Kidney glomerular epithelial cell (primary cell): Measurements from ENCODE around the gene YTHDC1.
A peak's percentile ranks its signal among the peaks of the same experiment; 100 is the strongest.

Experiments used
- DNase-seq: peaks from one replicate; lab custom pipeline; 2025; lab: John Stamatoyannopoulos, UW

Gene YTHDC1

DNA sequence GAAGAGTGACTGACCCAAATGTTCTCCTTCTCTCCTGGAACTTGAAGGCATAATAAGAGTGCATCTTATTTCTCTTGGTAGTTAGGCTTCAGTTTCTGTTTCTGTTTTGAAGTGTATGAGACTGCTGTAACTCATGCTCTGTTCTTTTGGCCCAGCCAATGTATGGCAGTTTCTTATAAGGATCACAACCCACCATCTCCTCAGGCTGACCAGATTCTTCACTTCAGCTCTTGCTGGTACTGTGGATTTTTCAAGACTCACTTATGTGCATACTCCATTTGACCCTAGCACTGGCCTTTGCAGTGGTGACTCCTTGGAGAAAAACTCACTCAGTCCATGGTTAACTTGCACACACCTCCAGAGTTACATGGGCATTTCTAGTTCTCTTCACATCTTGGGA is 9.6 kb upstream of the YTHDC1 start:
- DNase-seq = no peak

- no peak for DNase-seq
Measured at GRCh38 chr4:68358988-68359387, 9.1 kb upstream of the YTHDC1 start.

DNA sequence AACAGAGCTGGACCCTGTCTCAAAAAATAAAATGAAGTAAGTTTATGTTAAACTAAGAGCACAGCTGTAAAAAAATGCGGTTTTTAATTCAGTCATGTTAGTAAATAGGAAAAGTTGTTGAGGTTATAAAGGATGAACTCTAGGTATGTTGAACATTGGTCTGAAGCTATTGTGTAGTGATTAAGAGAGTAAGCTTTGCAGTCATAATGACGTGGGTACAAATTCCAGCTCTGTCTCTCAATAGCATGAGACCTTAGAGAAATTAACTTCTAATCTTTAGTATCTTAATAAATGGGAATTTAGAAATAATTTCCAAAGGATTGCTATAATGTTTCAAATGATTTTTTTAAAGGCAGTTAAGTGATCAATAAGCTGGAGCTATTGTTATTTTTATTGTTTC is 2.9 kb upstream of the YTHDC1 start:
- no peak for DNase-seq

DNA sequence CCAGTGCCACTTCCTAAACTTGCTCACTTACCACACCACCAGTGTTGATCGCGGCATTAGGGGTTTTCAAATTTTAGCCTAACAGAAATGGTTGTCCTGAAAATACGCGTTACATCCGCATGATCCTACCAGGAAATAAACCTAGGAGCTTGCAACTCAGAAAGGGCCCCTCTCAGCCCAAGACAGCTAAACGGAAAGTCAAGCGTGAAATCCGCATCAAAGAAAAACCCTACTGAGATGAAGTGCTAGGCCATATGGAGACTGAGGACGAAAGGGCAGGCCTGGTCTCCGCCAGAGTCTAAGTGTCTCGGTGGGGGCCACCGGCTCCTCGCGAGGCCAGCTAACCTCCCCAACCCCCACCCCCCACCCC is 626 bp downstream of the YTHDC1 start:
- DNase-seq = no peak

GRCh38 chr4:68348577-68348976 is 1.3 kb downstream of the YTHDC1 start:
- DNase-seq = no peak

- no peak for DNase-seq
Measured at GRCh38 chr4:68347845-68348244, 2.0 kb downstream of the YTHDC1 start.

DNA sequence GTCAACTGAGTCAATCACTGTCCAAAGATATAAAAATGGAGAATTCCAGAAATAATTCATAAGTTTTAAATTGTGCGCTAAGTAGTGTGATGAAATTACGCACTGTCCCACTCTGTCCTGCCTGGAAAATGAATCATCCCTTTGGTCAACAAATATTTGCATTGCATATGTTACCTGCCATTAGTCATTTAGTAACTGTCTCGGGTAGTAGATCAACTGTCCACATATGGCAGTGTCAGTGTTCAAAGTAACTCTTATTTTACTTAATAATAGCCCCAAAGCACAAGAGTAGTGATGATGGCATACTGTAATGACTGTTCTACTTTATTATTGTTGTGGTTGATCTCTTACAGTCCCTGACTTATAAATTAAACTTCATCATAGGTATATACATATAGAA is 3.4 kb downstream of the YTHDC1 start:
- no peak for DNase-seq

DNA sequence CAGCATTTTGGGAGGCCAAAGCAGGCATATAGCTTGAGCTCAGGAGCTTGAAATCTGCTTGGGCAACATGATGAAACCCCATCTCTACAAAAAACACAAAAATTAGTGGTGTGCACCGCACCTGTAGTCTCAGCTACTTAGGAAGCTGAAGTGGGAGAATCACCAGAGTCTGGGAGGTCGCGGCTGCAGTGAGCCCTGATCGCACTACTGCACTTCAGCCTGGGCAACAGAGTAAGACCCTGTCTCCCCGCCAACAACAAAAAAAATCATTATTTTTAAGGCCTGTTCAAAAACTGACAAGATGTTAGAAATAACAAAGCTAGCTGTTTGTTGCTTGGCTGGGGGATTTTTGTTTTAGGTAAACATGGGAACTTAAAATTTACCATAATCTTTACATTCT is 5.1 kb downstream of the YTHDC1 start:
- DNase-seq = no peak

DNA sequence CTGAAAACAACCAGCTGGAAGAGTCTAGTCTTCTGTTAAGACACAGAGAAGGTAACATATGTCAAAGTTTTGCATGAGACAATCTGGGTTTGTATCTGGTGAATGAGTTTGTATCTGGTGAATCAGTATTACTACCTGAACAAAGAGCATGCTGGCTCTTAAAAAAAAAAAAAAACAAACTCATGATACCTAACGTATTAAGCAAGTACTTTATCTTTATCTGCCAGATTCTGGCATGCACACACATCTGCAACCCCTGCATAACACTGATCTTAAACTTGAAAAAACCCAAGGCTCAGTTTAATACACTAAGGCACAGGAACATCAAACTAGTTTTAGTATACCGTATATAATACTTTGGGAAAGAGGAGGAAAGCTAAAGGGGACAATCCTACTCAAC is 5.8 kb downstream of the YTHDC1 start:
- no peak for DNase-seq

DNA sequence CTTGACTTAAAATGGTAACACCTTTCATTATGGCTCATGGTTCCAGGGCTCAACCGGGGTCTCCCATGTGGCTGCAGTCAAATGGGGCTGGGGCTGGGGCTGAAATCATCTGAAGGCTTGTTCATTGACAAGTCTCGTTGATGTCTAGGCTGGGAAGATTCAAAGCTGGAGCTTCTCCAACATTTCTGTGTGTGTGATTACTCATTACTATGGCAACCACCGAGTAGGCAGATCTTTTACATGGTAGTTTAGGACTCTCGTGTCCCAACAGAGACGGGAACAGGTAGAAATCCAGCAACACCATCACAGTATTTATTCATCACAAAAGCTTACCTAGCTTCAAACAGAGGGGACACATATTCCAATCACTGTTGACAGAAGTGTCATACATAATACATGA is 7.8 kb downstream of the YTHDC1 start:
- DNase-seq = peak; percentile 85

GRCh38 chr4:68338625-68339024 is 11.3 kb downstream of the YTHDC1 start:
- DNase-seq = no peak

GRCh38 chr4:68337522-68337921 is 12.4 kb downstream of the YTHDC1 start:
- no peak for DNase-seq

GRCh38 chr4:68337004-68337403 is 12.9 kb downstream of the YTHDC1 start:
- DNase-seq = no peak

DNA sequence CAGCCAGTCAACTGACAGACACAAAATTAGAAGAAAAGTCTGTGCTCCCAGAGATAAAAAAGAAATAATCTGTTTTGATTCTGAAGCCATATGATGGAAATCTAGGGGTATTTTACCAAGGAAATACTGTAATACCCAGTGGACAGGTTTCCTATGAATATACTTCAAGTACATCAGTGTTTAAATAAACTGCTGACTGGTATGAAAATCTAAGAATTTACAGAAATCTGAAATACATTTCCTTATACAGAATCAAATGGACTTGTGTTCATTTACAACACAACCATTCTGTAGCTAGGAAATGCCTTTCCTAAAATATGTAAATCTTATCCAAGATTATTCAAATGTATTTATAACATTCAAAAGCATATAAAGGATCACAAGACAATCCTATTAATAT is 13.4 kb downstream of the YTHDC1 start:
- DNase-seq = no peak

DNA sequence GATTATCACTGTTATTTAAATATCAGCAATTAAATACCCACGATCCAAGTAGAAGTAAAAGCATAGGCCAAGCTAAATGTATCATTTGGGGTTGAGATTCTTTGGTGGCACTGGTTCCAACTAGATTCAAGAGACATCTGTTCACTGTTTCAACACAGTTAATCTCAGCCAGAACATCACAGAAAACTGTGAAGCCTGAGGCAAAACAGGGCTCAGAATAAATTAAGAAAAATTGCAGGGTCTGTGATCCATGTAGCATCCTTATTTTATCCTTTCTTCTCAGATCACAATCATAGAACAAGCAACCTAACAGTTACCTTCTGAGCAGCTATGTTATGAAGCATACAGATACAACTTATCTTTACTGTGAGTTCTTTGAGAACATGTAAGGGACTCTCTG is 23.7 kb downstream of the YTHDC1 start:
- DNase-seq = no peak

GRCh38 chr4:68324519-68325262 is 25.2 kb downstream of the YTHDC1 start:
- no peak for DNase-seq

DNA sequence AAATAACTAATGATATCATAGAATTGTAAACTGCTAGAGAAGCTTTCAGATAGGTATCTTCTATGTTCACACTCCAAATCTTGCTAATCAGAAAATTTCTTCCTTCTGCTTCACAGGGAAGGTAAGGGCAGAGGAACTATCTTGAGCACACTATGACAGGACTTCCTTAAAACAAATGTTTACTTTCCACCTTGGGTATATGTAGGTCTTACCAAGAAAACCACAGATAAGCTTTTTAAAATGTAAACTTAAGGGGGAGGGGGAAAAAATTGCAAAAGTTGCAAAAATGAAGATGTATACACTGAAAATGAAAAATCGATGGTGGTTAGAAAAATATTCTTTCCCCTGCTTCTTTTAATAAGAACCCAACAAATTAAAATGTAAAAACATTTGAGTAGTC is 30.9 kb downstream of the YTHDC1 start:
- DNase-seq = no peak

DNA sequence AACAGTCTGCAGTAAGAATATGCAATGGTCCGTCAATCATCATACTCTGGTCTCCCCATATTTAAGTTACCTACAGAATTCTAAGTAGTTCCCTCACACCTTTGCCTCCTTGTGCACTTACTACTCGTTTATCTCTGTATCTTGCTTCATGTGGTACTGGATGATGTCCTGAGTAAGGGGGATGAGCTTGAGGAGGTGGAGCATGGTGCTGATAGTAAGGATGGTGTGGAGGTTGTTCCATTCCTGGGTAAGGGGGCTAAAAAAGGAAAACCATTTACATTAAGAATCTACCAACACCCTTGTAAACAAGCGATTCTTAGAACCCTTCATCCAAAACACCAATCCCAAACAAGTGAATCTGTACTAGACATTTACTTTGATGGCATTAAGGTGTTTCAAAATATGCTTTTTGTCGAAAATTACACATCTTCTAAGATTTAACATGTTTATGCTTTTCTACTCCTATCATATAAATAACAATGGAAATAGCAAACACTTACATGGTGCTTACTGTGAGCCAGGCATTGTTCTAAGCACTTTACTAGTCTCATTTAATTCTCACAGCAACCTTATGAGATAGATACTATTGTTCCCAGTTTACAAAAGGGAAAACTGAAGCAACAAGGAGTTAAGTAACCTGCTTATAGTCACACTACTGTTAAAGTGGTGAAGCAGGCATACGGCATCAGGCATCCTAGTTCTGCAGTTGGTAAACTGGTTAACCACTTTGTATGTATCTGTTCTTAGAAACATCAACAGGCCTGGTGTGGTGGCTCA is 33.5 kb downstream of the YTHDC1 start:
- no peak for DNase-seq

DNA sequence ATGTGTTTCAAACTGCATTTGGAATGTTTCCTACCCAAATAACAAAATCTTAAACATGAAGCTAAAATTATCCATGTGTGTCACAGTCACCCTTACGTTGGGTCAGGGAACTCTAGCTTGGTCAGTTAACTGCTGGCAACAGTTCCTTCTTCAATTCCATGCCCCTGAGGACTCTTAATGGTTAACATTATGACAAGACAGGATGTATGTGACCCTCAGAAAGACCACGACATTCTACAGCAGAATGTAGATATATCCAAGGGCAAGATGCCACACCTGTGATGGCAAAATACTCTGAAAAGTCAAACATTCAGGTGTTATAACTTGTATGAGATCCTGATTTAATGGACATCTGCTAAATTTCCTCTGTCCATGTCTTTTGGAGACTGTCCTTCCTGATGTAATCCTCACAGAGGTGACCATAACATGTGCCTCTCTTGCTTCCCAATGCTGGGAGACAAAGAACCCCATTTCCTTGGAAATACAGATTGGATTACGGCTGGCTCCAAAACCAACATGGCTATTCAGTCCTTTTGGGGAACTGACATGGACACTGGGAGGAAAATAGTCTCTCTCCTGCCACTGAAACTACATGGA is 39.1 kb downstream of the YTHDC1 start:
- no peak for DNase-seq

DNA sequence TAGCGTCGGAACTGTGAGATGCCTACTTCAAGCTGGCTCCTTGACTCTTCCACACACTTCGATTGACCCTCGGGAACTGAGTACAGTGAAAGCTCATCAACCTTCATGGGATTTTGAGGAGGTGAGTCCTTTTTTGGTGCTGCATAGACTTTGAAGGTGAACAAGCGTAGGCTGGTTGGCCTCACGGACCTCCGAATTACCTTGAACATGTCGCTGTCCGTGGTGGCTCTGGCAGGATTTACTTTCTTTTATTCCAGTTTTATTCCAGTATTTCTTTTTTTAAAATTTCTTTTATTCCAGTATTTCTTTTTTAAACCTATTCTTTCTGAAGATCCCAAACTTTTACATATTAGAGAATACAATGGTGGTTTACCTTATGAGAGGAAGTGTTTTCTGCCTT is 45.2 kb downstream of the YTHDC1 start:
- DNase-seq = no peak

DNA sequence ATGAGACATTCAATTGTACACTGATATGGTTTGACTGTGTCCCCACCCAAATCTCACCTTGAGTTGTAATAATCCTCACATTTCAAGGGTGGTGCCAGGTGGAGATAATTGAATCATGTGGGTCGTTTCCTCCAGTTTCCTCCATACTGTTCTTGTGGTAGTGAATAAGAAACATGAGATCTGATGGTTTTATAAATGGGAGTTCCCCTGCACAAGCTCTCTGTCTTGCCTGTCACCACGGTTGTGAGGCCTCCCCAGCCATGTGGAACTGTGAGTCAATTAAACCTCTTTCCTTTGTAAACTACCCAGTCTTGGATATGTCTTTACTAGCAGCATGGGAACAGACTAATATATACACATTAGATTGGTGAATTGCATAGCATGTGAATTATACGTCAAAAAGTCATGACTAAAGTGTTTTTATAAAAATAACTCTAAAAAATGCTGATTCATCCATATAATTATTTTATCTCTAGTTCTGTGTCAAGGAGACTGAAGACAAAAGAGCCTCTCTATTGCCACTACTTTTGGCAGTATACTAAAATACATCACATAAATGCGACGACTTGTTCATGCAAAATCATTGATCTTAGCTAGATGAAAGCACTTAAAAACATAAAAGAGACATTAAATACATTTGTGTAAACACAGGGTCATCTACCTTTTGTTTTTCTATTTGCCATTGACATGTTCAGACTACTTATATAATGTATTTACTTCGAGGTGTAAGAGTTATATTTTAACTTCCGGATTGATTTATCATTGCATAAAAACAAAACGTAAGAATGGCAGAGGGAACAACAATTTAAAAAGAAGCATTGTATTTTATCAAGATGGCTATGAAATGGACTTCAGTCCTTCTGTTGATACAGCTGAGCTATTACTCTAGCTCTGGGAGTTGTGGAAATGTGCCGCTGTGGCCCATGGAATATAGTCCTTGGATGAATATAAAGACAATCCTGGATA is 50.1 kb downstream of the YTHDC1 start:
- DNase-seq = no peak

- DNase-seq = no peak
Measured at GRCh38 chr4:68297137-68297536, 52.8 kb downstream of the YTHDC1 start.
